NCI-H2171 treated with DMSO at 0.1 percent for 48 hours (cell line): ENCODE data around the gene CD93.

Experiments used
- DNase-seq: peaks from one replicate; lab custom pipeline; 2025; lab: John Stamatoyannopoulos, UW

CD93 gene

GRCh38 chr20:23083553-23084220 is 2.4 kb downstream of the CD93 start:
- no peak for DNase-seq

- no peak for DNase-seq
Measured at GRCh38 chr20:23082846-23083552, 3.1 kb downstream of the CD93 start.

GRCh38 chr20:23081263-23081819 is 4.8 kb downstream of the CD93 start:
- DNase-seq = no peak

- no peak for DNase-seq
Measured at GRCh38 chr20:23080521-23080920, 5.6 kb downstream of the CD93 start.

GRCh38 chr20:23079926-23080325 is 6.2 kb downstream of the CD93 start:
- DNase-seq = no peak

GRCh38 chr20:23079016-23079351 is 7.1 kb downstream of the CD93 start:
- no peak for DNase-seq

GRCh38 chr20:23078351-23079015 is 7.6 kb downstream of the CD93 start:
- DNase-seq = no peak

- DNase-seq = no peak
Measured at GRCh38 chr20:23077277-23077676, 8.8 kb downstream of the CD93 start.

GRCh38 chr20:23074052-23074451 is 12.1 kb downstream of the CD93 start:
- DNase-seq = no peak

- no peak for DNase-seq
Measured at GRCh38 chr20:23072892-23073586, 13.1 kb downstream of the CD93 start.

- no peak for DNase-seq
Measured at GRCh38 chr20:23071996-23072395, 14.1 kb downstream of the CD93 start.

GRCh38 chr20:23071398-23071797 is 14.7 kb downstream of the CD93 start:
- DNase-seq = no peak

GRCh38 chr20:23069108-23069507 is 17.0 kb downstream of the CD93 start:
- no peak for DNase-seq

GRCh38 chr20:23068283-23068682 is 17.8 kb downstream of the CD93 start:
- DNase-seq = no peak

- no peak for DNase-seq
Measured at GRCh38 chr20:23066772-23067171, 19.4 kb downstream of the CD93 start.

- DNase-seq = no peak
Measured at GRCh38 chr20:23065266-23066201, 20.6 kb downstream of the CD93 start.

GRCh38 chr20:23063581-23063980 is 22.5 kb downstream of the CD93 start:
- DNase-seq = no peak

- no peak for DNase-seq
Measured at GRCh38 chr20:23063168-23063567, 23.0 kb downstream of the CD93 start.

- no peak for DNase-seq
Measured at GRCh38 chr20:23062632-23063031, 23.5 kb downstream of the CD93 start.

- DNase-seq = no peak
Measured at GRCh38 chr20:23061734-23062561, 24.2 kb downstream of the CD93 start.
